ENCODE results near the gene RPS6KA5. TPM values are rescaled to one million over a fixed set of nuclear protein-coding genes. Genes with fewer than 3 reads are reported as not detected.

RPS6KA5 gene
- total and polyA plus RNA-seq, 2 donors (not counting 1 experiment from before 2014, with no cell fraction given): 0.59 to 2.0 TPM

- H3K4me3 ChIP-seq (replicated peaks in 1 of 4; ENCODE audit: control extremely low read depth in 1 of 4, insufficient read depth in 1 of 4, low read depth in 3 of 4, low read length in 4 of 4): no peak overlapping the region
- no peak for DNase-seq (ENCODE audit: low read depth in 2 of 2)
- no peaks in the 10 kb centered on the region for H3K4me1 ChIP-seq (ENCODE audit: control insufficient read depth, extremely low read depth, insufficient read depth, low read length)
- H3K27me3 ChIP-seq (ENCODE audit: control insufficient read depth, insufficient read depth, low read length): no peaks in the 10 kb centered on the region
- no peaks in the 10 kb centered on the region for H3K79me2 ChIP-seq (ENCODE audit: control insufficient read depth, insufficient read depth, low read length)
- H4K20me1 ChIP-seq (ENCODE audit: control insufficient read depth, extremely low read depth, insufficient read depth, low read length): no peaks in the 10 kb centered on the region
- H3K36me3 ChIP-seq (ENCODE audit: control insufficient read depth, insufficient read depth, low read length): no peaks in the 10 kb centered on the region
- H3K9ac ChIP-seq (ENCODE audit: insufficient read depth, low read length): no peak overlapping the region
- TF ChIP-seq, protein P1, sequence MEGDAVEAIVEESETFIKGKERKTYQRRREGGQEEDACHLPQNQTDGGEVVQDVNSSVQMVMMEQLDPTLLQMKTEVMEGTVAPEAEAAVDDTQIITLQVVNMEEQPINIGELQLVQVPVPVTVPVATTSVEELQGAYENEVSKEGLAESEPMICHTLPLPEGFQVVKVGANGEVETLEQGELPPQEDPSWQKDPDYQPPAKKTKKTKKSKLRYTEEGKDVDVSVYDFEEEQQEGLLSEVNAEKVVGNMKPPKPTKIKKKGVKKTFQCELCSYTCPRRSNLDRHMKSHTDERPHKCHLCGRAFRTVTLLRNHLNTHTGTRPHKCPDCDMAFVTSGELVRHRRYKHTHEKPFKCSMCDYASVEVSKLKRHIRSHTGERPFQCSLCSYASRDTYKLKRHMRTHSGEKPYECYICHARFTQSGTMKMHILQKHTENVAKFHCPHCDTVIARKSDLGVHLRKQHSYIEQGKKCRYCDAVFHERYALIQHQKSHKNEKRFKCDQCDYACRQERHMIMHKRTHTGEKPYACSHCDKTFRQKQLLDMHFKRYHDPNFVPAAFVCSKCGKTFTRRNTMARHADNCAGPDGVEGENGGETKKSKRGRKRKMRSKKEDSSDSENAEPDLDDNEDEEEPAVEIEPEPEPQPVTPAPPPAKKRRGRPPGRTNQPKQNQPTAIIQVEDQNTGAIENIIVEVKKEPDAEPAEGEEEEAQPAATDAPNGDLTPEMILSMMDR (conservative IDR thresholded peaks at IDR 0.05 in 1 of 2, IDR thresholded peaks at IDR 0.05 in 1 of 2; ENCODE audit: low read depth in 1 of 2, low read length in 2 of 2): no peak
- no peak for TF ChIP-seq EZH2 (IDR thresholded peaks at IDR 0.05; ENCODE audit: low read length, missing control alignments)
- no peak overlapping the region for H3K27ac ChIP-seq (ENCODE audit: insufficient read depth, low read length)
- no peak overlapping the region for H2AFZ ChIP-seq (ENCODE audit: low read length)
- H3K9me3 ChIP-seq (ENCODE audit: control insufficient read depth, insufficient read depth, low read depth, low read length): no peaks in the 10 kb centered on the region
- no peak overlapping the region for H3K4me2 ChIP-seq (ENCODE audit: extremely low read depth, insufficient read depth, low read length)
These were observed 50.3 kb downstream of the RPS6KA5 start for GRCh38 chr14:91010153-91010533.

GRCh38 chr14:91009501-91010152 lies 50.8 kb downstream of the RPS6KA5 start:
- no peak overlapping the region for H3K9ac ChIP-seq (ENCODE audit: insufficient read depth, low read length)
- H3K27ac ChIP-seq (ENCODE audit: insufficient read depth, low read length): no peak overlapping the region
- no peak overlapping the region for H3K4me2 ChIP-seq (ENCODE audit: extremely low read depth, insufficient read depth, low read length)
- H2AFZ ChIP-seq (ENCODE audit: low read length): no peak overlapping the region
- TF ChIP-seq EZH2 (IDR thresholded peaks at IDR 0.05; ENCODE audit: low read length, missing control alignments): no peak
- TF ChIP-seq, protein P1 (conservative IDR thresholded peaks at IDR 0.05 in 1 of 2, IDR thresholded peaks at IDR 0.05 in 1 of 2; ENCODE audit: low read depth in 1 of 2, low read length in 2 of 2): no peak
- no peaks in the 10 kb centered on the region for H3K4me1 ChIP-seq (ENCODE audit: control insufficient read depth, extremely low read depth, insufficient read depth, low read length)
- no peaks in the 10 kb centered on the region for H4K20me1 ChIP-seq (ENCODE audit: control insufficient read depth, extremely low read depth, insufficient read depth, low read length)
- H3K4me3 ChIP-seq (replicated peaks in 1 of 4; ENCODE audit: control extremely low read depth in 1 of 4, insufficient read depth in 1 of 4, low read depth in 3 of 4, low read length in 4 of 4): no peak overlapping the region
- no peaks in the 10 kb centered on the region for H3K9me3 ChIP-seq (ENCODE audit: control insufficient read depth, insufficient read depth, low read depth, low read length)
- no peaks in the 10 kb centered on the region for H3K27me3 ChIP-seq (ENCODE audit: control insufficient read depth, insufficient read depth, low read length)
- DNase-seq (ENCODE audit: low read depth in 2 of 2): no peak
- no peaks in the 10 kb centered on the region for H3K79me2 ChIP-seq (ENCODE audit: control insufficient read depth, insufficient read depth, low read length)
- H3K36me3 ChIP-seq (ENCODE audit: control insufficient read depth, insufficient read depth, low read length): no peaks in the 10 kb centered on the region

- Histone ChIP-seq H3K27ac (ENCODE audit: insufficient read depth, low read length) (no peak overlapping the region), H3K9me3 (ENCODE audit: control insufficient read depth, insufficient read depth, low read depth, low read length) (no peaks in the 10 kb centered on the region), H3K4me2 (ENCODE audit: extremely low read depth, insufficient read depth, low read length) (no peak overlapping the region), H3K27me3 (ENCODE audit: control insufficient read depth, insufficient read depth, low read length) (no peaks in the 10 kb centered on the region), H3K4me1 (ENCODE audit: control insufficient read depth, extremely low read depth, insufficient read depth, low read length) (no peaks in the 10 kb centered on the region), H3K36me3 (ENCODE audit: control insufficient read depth, insufficient read depth, low read length) (no peaks in the 10 kb centered on the region), H3K4me3 (replicated peaks in 1 of 4; ENCODE audit: control extremely low read depth in 1 of 4, insufficient read depth in 1 of 4, low read depth in 3 of 4, low read length in 4 of 4) (no peak overlapping the region), H2AFZ (ENCODE audit: low read length) (no peak overlapping the region), H3K9ac (ENCODE audit: insufficient read depth, low read length) (no peak overlapping the region), H3K79me2 (ENCODE audit: control insufficient read depth, insufficient read depth, low read length) (no peaks in the 10 kb centered on the region), H4K20me1 (ENCODE audit: control insufficient read depth, extremely low read depth, insufficient read depth, low read length) (no peaks in the 10 kb centered on the region)
- TF ChIP-seq, protein P1 (conservative IDR thresholded peaks at IDR 0.05 in 1 of 2, IDR thresholded peaks at IDR 0.05 in 1 of 2; ENCODE audit: low read depth in 1 of 2, low read length in 2 of 2): no peak
- TF ChIP-seq EZH2 (IDR thresholded peaks at IDR 0.05; ENCODE audit: low read length, missing control alignments): no peak
- DNase-seq (ENCODE audit: low read depth in 2 of 2): peak in 1 of 2 donors; percentile 4
These were observed 51.6 kb downstream of the RPS6KA5 start for GRCh38 chr14:91008759-91009409.
